NCI-H748 (cell line): ENCODE measurements around the gene ZNG1F.
"Not testable (repeated sequence)": the region's sequence is repeated elsewhere in the genome, so short reads cannot be mapped to it uniquely, and the experiment has no call there.

Source experiments
- DNase-seq: peaks from one replicate; lab custom pipeline; 2025; ENCODE audit not compliant: unreplicated experiment; lab: John Stamatoyannopoulos, UW

The ZNG1F gene

GRCh38 chr9:41189217-41189616, at the start of gene ZNG1F:
Gene ZNG1F, minus strand, starts transcription at chr9:41189317. Its CDS starts 59 bp downstream, at chr9:41189258.
- DNase-seq, result not testable (repeated sequence)

GRCh38 chr9:41237110-41237749, 48.1 kb upstream of the ZNG1F start:
- DNase-seq, result not testable (repeated sequence)

GRCh38 chr9:41236486-41237109, 47.5 kb upstream of the ZNG1F start:
- DNase-seq, result not testable (repeated sequence)

GRCh38 chr9:41234811-41235805, 46.0 kb upstream of the ZNG1F start:
- not testable (repeated sequence) for DNase-seq

- not testable (repeated sequence) for DNase-seq
Measured at GRCh38 chr9:41234221-41234620, 45.1 kb upstream of the ZNG1F start.

- DNase-seq, result not testable (repeated sequence)
Measured at GRCh38 chr9:41232326-41232725, 43.2 kb upstream of the ZNG1F start.

GRCh38 chr9:41230418-41230817, 41.3 kb upstream of the ZNG1F start:
- not testable (repeated sequence) for DNase-seq

- DNase-seq, result no peak
Measured at GRCh38 chr9:41229408-41230401, 40.6 kb upstream of the ZNG1F start.

GRCh38 chr9:41219831-41220230, 30.7 kb upstream of the ZNG1F start:
- DNase-seq, result not testable (repeated sequence)

GRCh38 chr9:41188439-41188838, 678 bp downstream of the ZNG1F start:
- not testable (repeated sequence) for DNase-seq

GRCh38 chr9:41174994-41175393, 14.1 kb downstream of the ZNG1F start:
- DNase-seq, result not testable (repeated sequence)

GRCh38 chr9:41150116-41150515, 39.0 kb downstream of the ZNG1F start:
- not testable (repeated sequence) for DNase-seq

- not testable (repeated sequence) for DNase-seq
Measured at GRCh38 chr9:41141878-41142277, 47.2 kb downstream of the ZNG1F start.

- DNase-seq, result not testable (repeated sequence)
Measured at GRCh38 chr9:41128581-41128980, 60.5 kb downstream of the ZNG1F start, which contains the start of gene FOXD4L6. Gene FOXD4L6, minus strand, starts transcription at chr9:41128681. Its CDS starts 298 bp downstream, at chr9:41128383.

- DNase-seq, result not testable (repeated sequence)
Measured at GRCh38 chr9:41126746-41127446, 62.2 kb downstream of the ZNG1F start.

- DNase-seq, result not testable (repeated sequence)
Measured at GRCh38 chr9:41125936-41126335, 63.2 kb downstream of the ZNG1F start.

GRCh38 chr9:41125109-41125658, 63.9 kb downstream of the ZNG1F start:
- not testable (repeated sequence) for DNase-seq

- DNase-seq, result not testable (repeated sequence)
Measured at GRCh38 chr9:41124250-41125108, 64.6 kb downstream of the ZNG1F start.
